Ascending aorta (tissue), 2 donors: ENCODE measurements around the gene SERPINI1. TPM values are rescaled to one million over a fixed set of nuclear protein-coding genes. Genes with fewer than 3 reads are reported as not detected.
A peak's percentile ranks its signal among the peaks of the same experiment; 100 is the strongest.

ENCODE experiments used
- DNase-seq, 2 donors: peaks; one replicate each; pipeline ENCODE4 v3.0.0-alpha.2; 2019; ENCODE audit warnings: low spot score in 2 of 2
- H3K27ac ChIP-seq, 2 donors: fragments of 200-600 bp; sonication (generic); one replicate each; pipeline ENCODE4 v1.5.1; 2016 to 2017; ENCODE audit warnings: mild to moderate bottlenecking in 1 of 2
- H3K27me3 ChIP-seq: fragments of 200-600 bp; sonication (generic); one replicate; pipeline ENCODE4 v1.5.1; 2017
- H3K36me3 ChIP-seq, 2 donors: fragments of 200-600 bp; sonication (generic); one replicate each; pipeline ENCODE4 v1.5.1; 2016
- H3K4me1 ChIP-seq, 2 donors: fragments of 200-600 bp; sonication (generic); one replicate each; pipeline ENCODE4 v1.5.1; 2016 to 2017; ENCODE audit warnings: mild to moderate bottlenecking in 1 of 2
- H3K4me3 ChIP-seq, 2 donors: fragments of 200-600 bp; sonication (generic); one replicate each; pipeline ENCODE4 v1.5.1; 2016 to 2017; ENCODE audit warnings: mild to moderate bottlenecking in 1 of 2
- H3K9me3 ChIP-seq, 2 donors: fragments of 200-600 bp; sonication (generic); one replicate each; pipeline ENCODE4 v1.5.1; 2016
- CTCF ChIP-seq, 3 experiments: fragments of 200-600 bp in 2 of 3; fragments of 450-650 bp in 1 of 3; sonication (generic) in 2 of 3; IDR thresholded peaks; one replicate each; pipeline ENCODE4 v1.5.1; 2016 to 2019; ENCODE audit warnings: antibody characterized with exemption in 3 of 3, mild to moderate bottlenecking in 1 of 3, moderate library complexity in 1 of 3
- intact Hi-C: fragments of 100-400 bp; cut with DNase I; formaldehyde crosslinking; loops from one replicate; pipeline ENCODE4 v1.15.1; 2023
- total RNA-seq: library from RNA; depleted of rRNA; stranded (reverse); fragments of >200 nt; gene quantifications from one replicate; pipeline ENCODE4 v1.1.0, GENCODE V29; 2016

SERPINI1 gene
- total RNA-seq, 1 donor from 2014 or later = 6.3 TPM

- peaks cover 0 to 12% of the 10 kb centered on the region in 2 donors for H3K4me1 ChIP-seq
- H3K27me3 ChIP-seq = no peaks in the 10 kb centered on the region
- DNase-seq = no peak
- no peaks in the 10 kb centered on the region for H3K9me3 ChIP-seq
- no peak for TF ChIP-seq CTCF (IDR thresholded peaks at IDR 0.05)
- no peak overlapping the region for H3K4me3 ChIP-seq
- no peaks in the 10 kb centered on the region for H3K36me3 ChIP-seq
- intact Hi-C loops = no loop called here
- no peak overlapping the region for H3K27ac ChIP-seq
Observed at GRCh38 chr3:167728632-167729323, 6.7 kb upstream of the SERPINI1 start.

GRCh38 chr3:167729591-167729990 is 5.9 kb upstream of the SERPINI1 start:
- no peak overlapping the region for H3K27ac ChIP-seq
- no peaks in the 10 kb centered on the region for H3K27me3 ChIP-seq
- intact Hi-C loops = no loop called here
- TF ChIP-seq CTCF (IDR thresholded peaks at IDR 0.05) = no peak
- H3K9me3 ChIP-seq = no peaks in the 10 kb centered on the region
- no peak for DNase-seq
- H3K4me3 ChIP-seq = no peak overlapping the region
- H3K4me1 ChIP-seq = peaks cover 0 to 14% of the 10 kb centered on the region in 2 donors
- no peaks in the 10 kb centered on the region for H3K36me3 ChIP-seq

GRCh38 chr3:167731393-167731792 is 4.1 kb upstream of the SERPINI1 start:
- intact Hi-C loops = no loop called here
- DNase-seq = no peak
- Histone ChIP-seq H3K4me1 (peaks cover 0 to 19% of the 10 kb centered on the region in 2 donors), H3K27ac (no peak overlapping the region), H3K4me3 (no peak overlapping the region), H3K27me3 (no peaks in the 10 kb centered on the region), H3K36me3 (no peaks in the 10 kb centered on the region), H3K9me3 (no peaks in the 10 kb centered on the region)
- TF ChIP-seq CTCF (IDR thresholded peaks at IDR 0.05) = no peak

- Histone ChIP-seq H3K4me1 (peaks cover 0 to 22% of the 10 kb centered on the region in 2 donors), H3K27me3 (no peaks in the 10 kb centered on the region), H3K36me3 (no peaks in the 10 kb centered on the region), H3K9me3 (no peaks in the 10 kb centered on the region), H3K27ac (no peak overlapping the region), H3K4me3 (no peak overlapping the region)
- intact Hi-C loops = no loop called here
- no peak for TF ChIP-seq CTCF (IDR thresholded peaks at IDR 0.05)
- no peak for DNase-seq
Observed at GRCh38 chr3:167732313-167733065, 3.0 kb upstream of the SERPINI1 start.

- intact Hi-C loops = loop anchor here (2.0 kb wide), 1 partner anchor 149 kb away; no protein-coding TSS in a partner anchor
- H3K4me1 ChIP-seq = peaks cover 0 to 22% of the 10 kb centered on the region in 2 donors
- H3K27me3 ChIP-seq = no peaks in the 10 kb centered on the region
- H3K36me3 ChIP-seq = no peaks in the 10 kb centered on the region
- peak overlapping the region; percentile 89 to 92 for H3K27ac ChIP-seq
- H3K9me3 ChIP-seq = no peaks in the 10 kb centered on the region
- DNase-seq = no peak
- peak overlapping the region; percentile 91 for H3K4me3 ChIP-seq
- TF ChIP-seq CTCF (IDR thresholded peaks at IDR 0.05) = no peak
Observed at GRCh38 chr3:167733961-167734497, 1.5 kb upstream of the SERPINI1 start.
